NCI-H2081 treated with DMSO at 0.1 percent for 48 hours (cell line): Measurements from ENCODE around the gene OPN4.
"Not testable (repeated sequence)": the region's sequence is repeated elsewhere in the genome, so short reads cannot be mapped to it uniquely, and the experiment has no call there.

Experiments
- DNase-seq: peaks from one replicate; lab custom pipeline; 2025; lab: John Stamatoyannopoulos, UW

The OPN4 gene

GRCh38 chr10:86654411-86655172, at the start of gene OPN4:
Gene OPN4 (plus strand): TSS chr10:86654547. CDS start chr10:86654784, 237 bp downstream.
- DNase-seq, result no peak

GRCh38 chr10:86607674-86608073, 46.7 kb upstream of the OPN4 start:
- DNase-seq, result no peak

GRCh38 chr10:86609920-86610319, 44.4 kb upstream of the OPN4 start:
- no peak for DNase-seq

- no peak for DNase-seq
These were observed 43.0 kb upstream of the OPN4 start for GRCh38 chr10:86611386-86611785.

GRCh38 chr10:86613096-86613495, 41.3 kb upstream of the OPN4 start:
- no peak for DNase-seq

- DNase-seq, result no peak
These were observed 40.4 kb upstream of the OPN4 start for GRCh38 chr10:86613905-86614304.

- DNase-seq, result no peak
These were observed 39.5 kb upstream of the OPN4 start for GRCh38 chr10:86614853-86615252.

- DNase-seq, result not testable (repeated sequence)
These were observed 37.1 kb upstream of the OPN4 start for GRCh38 chr10:86617278-86617677.

- no peak for DNase-seq
These were observed 26.0 kb upstream of the OPN4 start for GRCh38 chr10:86628311-86628710.

GRCh38 chr10:86630079-86630478, 24.3 kb upstream of the OPN4 start:
- no peak for DNase-seq

GRCh38 chr10:86632009-86632800, 22.1 kb upstream of the OPN4 start:
- DNase-seq, result no peak

GRCh38 chr10:86632951-86633350, 21.4 kb upstream of the OPN4 start:
- no peak for DNase-seq

GRCh38 chr10:86635402-86635801, 18.9 kb upstream of the OPN4 start:
- DNase-seq, result no peak

- DNase-seq, result no peak
These were observed 18.0 kb upstream of the OPN4 start for GRCh38 chr10:86636311-86636710.

GRCh38 chr10:86642021-86642420, 12.3 kb upstream of the OPN4 start:
- no peak for DNase-seq

GRCh38 chr10:86642499-86642898, 11.8 kb upstream of the OPN4 start:
- no peak for DNase-seq

- DNase-seq, result no peak
These were observed 10.1 kb upstream of the OPN4 start for GRCh38 chr10:86644152-86644793.

- no peak for DNase-seq
These were observed 9.4 kb upstream of the OPN4 start for GRCh38 chr10:86644794-86645445.

GRCh38 chr10:86645621-86646165, 8.7 kb upstream of the OPN4 start:
- not testable (repeated sequence) for DNase-seq

GRCh38 chr10:86646532-86646931, 7.8 kb upstream of the OPN4 start:
- DNase-seq, result no peak

GRCh38 chr10:86646933-86647332, 7.4 kb upstream of the OPN4 start:
- DNase-seq, result no peak
